ENCODE measurements around the gene GRID2.

GRID2 gene

GRCh38 chr4:93431371-93431770 lies 1127.6 kb downstream of the GRID2 start:
- Histone ChIP-seq H3K9me3 (ENCODE audit: control insufficient read depth, insufficient read depth, low read depth, low read length) (no peaks in the 10 kb centered on the region), H3K27me3 (ENCODE audit: control insufficient read depth, insufficient read depth, low read length) (no peaks in the 10 kb centered on the region), H3K4me3 (ENCODE audit: low read depth, low read length) (no peak overlapping the region), H3K27ac (ENCODE audit: low read depth, low read length) (no peak overlapping the region), H3K4me1 (ENCODE audit: control insufficient read depth, insufficient read depth, low read length) (no peaks in the 10 kb centered on the region), H3K9ac (ENCODE audit: low read length) (no peak overlapping the region), H3K36me3 (ENCODE audit: control insufficient read depth, insufficient read depth, low read length) (no peaks in the 10 kb centered on the region)

- no peaks in the 10 kb centered on the region for H3K4me1 ChIP-seq (ENCODE audit: control insufficient read depth, insufficient read depth, low read length)
- H3K9ac ChIP-seq (ENCODE audit: low read length): no peak overlapping the region
- no peak overlapping the region for H3K27ac ChIP-seq (ENCODE audit: low read depth, low read length)
- H3K27me3 ChIP-seq (ENCODE audit: control insufficient read depth, insufficient read depth, low read length): no peaks in the 10 kb centered on the region
- H3K9me3 ChIP-seq (ENCODE audit: control insufficient read depth, insufficient read depth, low read depth, low read length): no peaks in the 10 kb centered on the region
- H3K4me3 ChIP-seq (ENCODE audit: low read depth, low read length): no peak overlapping the region
- no peaks in the 10 kb centered on the region for H3K36me3 ChIP-seq (ENCODE audit: control insufficient read depth, insufficient read depth, low read length)
Observed at GRCh38 chr4:93433840-93434239, 1130.1 kb downstream of the GRID2 start.

- Histone ChIP-seq H3K4me1 (ENCODE audit: control insufficient read depth, insufficient read depth, low read length) (no peaks in the 10 kb centered on the region), H3K27me3 (ENCODE audit: control insufficient read depth, insufficient read depth, low read length) (no peaks in the 10 kb centered on the region), H3K36me3 (ENCODE audit: control insufficient read depth, insufficient read depth, low read length) (no peaks in the 10 kb centered on the region), H3K4me3 (ENCODE audit: low read depth, low read length) (no peak overlapping the region), H3K27ac (ENCODE audit: low read depth, low read length) (no peak overlapping the region), H3K9ac (ENCODE audit: low read length) (no peak overlapping the region), H3K9me3 (ENCODE audit: control insufficient read depth, insufficient read depth, low read depth, low read length) (no peaks in the 10 kb centered on the region)
Observed at GRCh38 chr4:93436000-93436626, 1132.3 kb downstream of the GRID2 start.

- Histone ChIP-seq H3K9ac (ENCODE audit: low read length) (no peak overlapping the region), H3K27me3 (ENCODE audit: control insufficient read depth, insufficient read depth, low read length) (no peaks in the 10 kb centered on the region), H3K4me1 (ENCODE audit: control insufficient read depth, insufficient read depth, low read length) (no peaks in the 10 kb centered on the region), H3K36me3 (ENCODE audit: control insufficient read depth, insufficient read depth, low read length) (no peaks in the 10 kb centered on the region), H3K9me3 (ENCODE audit: control insufficient read depth, insufficient read depth, low read depth, low read length) (no peaks in the 10 kb centered on the region), H3K27ac (ENCODE audit: low read depth, low read length) (no peak overlapping the region), H3K4me3 (ENCODE audit: low read depth, low read length) (no peak overlapping the region)
Observed at GRCh38 chr4:93437991-93438390, 1134.2 kb downstream of the GRID2 start.

DNA sequence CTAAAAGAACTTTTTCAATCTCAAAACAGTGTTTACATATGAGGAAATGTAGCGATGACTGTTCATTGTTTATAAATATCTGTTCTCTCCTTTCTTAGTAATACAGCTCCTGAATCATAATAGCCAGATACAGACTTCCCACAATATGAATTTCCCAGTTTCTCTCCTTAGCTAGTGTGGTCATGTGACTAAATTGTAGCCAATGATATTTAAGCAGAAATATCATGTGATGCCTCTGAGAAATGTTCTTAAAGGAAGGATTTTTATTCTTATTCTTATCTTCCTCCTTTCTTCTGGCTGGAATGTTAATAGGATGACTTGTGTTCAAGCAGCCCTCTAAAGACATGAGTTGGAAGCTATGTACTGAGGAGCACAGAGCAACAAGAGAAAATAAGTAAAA lies 1141.1 kb downstream of the GRID2 start:
- Histone ChIP-seq H3K4me3 (ENCODE audit: low read depth, low read length) (no peak overlapping the region), H3K9ac (ENCODE audit: low read length) (no peak overlapping the region), H3K4me1 (ENCODE audit: control insufficient read depth, insufficient read depth, low read length) (peaks cover 3% of the 10 kb centered on the region; the same call in 1 of the 2 replicates), H3K27ac (ENCODE audit: low read depth, low read length) (no peak overlapping the region), H3K36me3 (ENCODE audit: control insufficient read depth, insufficient read depth, low read length) (no peaks in the 10 kb centered on the region), H3K27me3 (ENCODE audit: control insufficient read depth, insufficient read depth, low read length) (no peaks in the 10 kb centered on the region), H3K9me3 (ENCODE audit: control insufficient read depth, insufficient read depth, low read depth, low read length) (no peaks in the 10 kb centered on the region)

- no peak overlapping the region for H3K9ac ChIP-seq (ENCODE audit: low read length)
- no peaks in the 10 kb centered on the region for H3K36me3 ChIP-seq (ENCODE audit: control insufficient read depth, insufficient read depth, low read length)
Observed at GRCh38 chr4:93446038-93446437, 1142.3 kb downstream of the GRID2 start.

DNA sequence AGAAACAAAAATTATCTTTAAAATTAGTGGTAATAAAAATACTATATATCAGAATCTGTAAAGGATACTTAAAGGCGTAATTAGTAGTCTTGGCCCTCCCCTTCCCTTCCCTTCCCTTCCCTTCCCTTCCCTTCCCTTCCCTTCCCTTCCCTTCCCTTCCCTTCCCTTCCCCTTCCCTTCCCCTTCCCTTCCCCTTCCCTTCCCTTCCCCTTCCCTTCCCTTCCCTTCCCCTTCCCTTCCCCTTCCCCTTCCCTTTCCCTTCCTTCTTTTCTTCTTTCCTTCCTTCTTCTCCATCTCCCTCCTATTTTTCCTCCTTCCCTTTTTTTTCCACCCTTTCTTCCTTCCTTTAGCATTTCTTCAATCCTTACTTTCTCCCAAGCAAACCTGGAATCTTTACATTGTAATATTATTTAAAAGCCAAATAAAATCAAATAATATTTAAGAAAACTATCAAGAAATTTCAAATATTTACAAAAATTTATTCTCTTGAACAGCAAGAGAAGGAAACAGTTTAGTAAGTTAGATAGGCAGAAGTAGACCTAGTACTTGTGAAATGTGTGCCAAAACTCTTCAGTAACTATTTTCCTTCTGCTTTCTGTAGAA lies 1145.0 kb downstream of the GRID2 start:
- peaks cover 3% of the 10 kb centered on the region; the same call in 1 of the 2 replicates for H3K4me1 ChIP-seq (ENCODE audit: control insufficient read depth, insufficient read depth, low read length)
- no peaks in the 10 kb centered on the region for H3K27me3 ChIP-seq (ENCODE audit: control insufficient read depth, insufficient read depth, low read length)
- H3K9ac ChIP-seq (ENCODE audit: low read length): no peak overlapping the region
- H3K36me3 ChIP-seq (ENCODE audit: control insufficient read depth, insufficient read depth, low read length): no peaks in the 10 kb centered on the region
- H3K27ac ChIP-seq (ENCODE audit: low read depth, low read length): no peak overlapping the region
- H3K4me3 ChIP-seq (ENCODE audit: low read depth, low read length): no peak overlapping the region
- no peaks in the 10 kb centered on the region for H3K9me3 ChIP-seq (ENCODE audit: control insufficient read depth, insufficient read depth, low read depth, low read length)

More at GRCh38 chr4:93446038-93446437, 1142.3 kb downstream of the GRID2 start:
- no peak overlapping the region for H3K4me3 ChIP-seq (ENCODE audit: low read depth, low read length)
- no peak overlapping the region for H3K27ac ChIP-seq (ENCODE audit: low read depth, low read length)
- peaks cover 3% of the 10 kb centered on the region; the same call in 1 of the 2 replicates for H3K4me1 ChIP-seq (ENCODE audit: control insufficient read depth, insufficient read depth, low read length)
- no peaks in the 10 kb centered on the region for H3K9me3 ChIP-seq (ENCODE audit: control insufficient read depth, insufficient read depth, low read depth, low read length)
- no peaks in the 10 kb centered on the region for H3K27me3 ChIP-seq (ENCODE audit: control insufficient read depth, insufficient read depth, low read length)

- Histone ChIP-seq H3K9me3 (ENCODE audit: control insufficient read depth, insufficient read depth, low read depth, low read length) (no peaks in the 10 kb centered on the region), H3K27me3 (ENCODE audit: control insufficient read depth, insufficient read depth, low read length) (no peaks in the 10 kb centered on the region), H3K4me1 (ENCODE audit: control insufficient read depth, insufficient read depth, low read length) (no peaks in the 10 kb centered on the region), H3K36me3 (ENCODE audit: control insufficient read depth, insufficient read depth, low read length) (no peaks in the 10 kb centered on the region; the same call in 1 of the 2 replicates), H3K27ac (ENCODE audit: low read depth, low read length) (no peak overlapping the region), H3K4me3 (ENCODE audit: low read depth, low read length) (no peak overlapping the region), H3K9ac (ENCODE audit: low read length) (no peak overlapping the region)
Observed at GRCh38 chr4:93451954-93452353, 1148.2 kb downstream of the GRID2 start.

- Histone ChIP-seq H3K9me3 (ENCODE audit: control insufficient read depth, insufficient read depth, low read depth, low read length) (no peaks in the 10 kb centered on the region), H3K27me3 (ENCODE audit: control insufficient read depth, insufficient read depth, low read length) (no peaks in the 10 kb centered on the region), H3K27ac (ENCODE audit: low read depth, low read length) (no peak overlapping the region), H3K9ac (ENCODE audit: low read length) (no peak overlapping the region), H3K4me1 (ENCODE audit: control insufficient read depth, insufficient read depth, low read length) (no peaks in the 10 kb centered on the region; the same call in 1 of the 2 replicates), H3K36me3 (ENCODE audit: control insufficient read depth, insufficient read depth, low read length) (no peaks in the 10 kb centered on the region), H3K4me3 (ENCODE audit: low read depth, low read length) (no peak overlapping the region)
Observed at GRCh38 chr4:93461541-93461940, 1157.8 kb downstream of the GRID2 start.

- Histone ChIP-seq H3K4me3 (ENCODE audit: low read depth, low read length) (no peak overlapping the region), H3K9ac (ENCODE audit: low read length) (no peak overlapping the region), H3K27ac (ENCODE audit: low read depth, low read length) (no peak overlapping the region), H3K9me3 (ENCODE audit: control insufficient read depth, insufficient read depth, low read depth, low read length) (no peaks in the 10 kb centered on the region), H3K4me1 (ENCODE audit: control insufficient read depth, insufficient read depth, low read length) (no peaks in the 10 kb centered on the region; the same call in 1 of the 2 replicates), H3K27me3 (ENCODE audit: control insufficient read depth, insufficient read depth, low read length) (no peaks in the 10 kb centered on the region), H3K36me3 (ENCODE audit: control insufficient read depth, insufficient read depth, low read length) (no peaks in the 10 kb centered on the region)
Observed at GRCh38 chr4:93466446-93466845, 1162.7 kb downstream of the GRID2 start.

- Histone ChIP-seq H3K9me3 (ENCODE audit: control insufficient read depth, insufficient read depth, low read depth, low read length) (no peaks in the 10 kb centered on the region), H3K4me1 (ENCODE audit: control insufficient read depth, insufficient read depth, low read length) (peaks cover 4% of the 10 kb centered on the region; the same call in 1 of the 2 replicates), H3K27ac (ENCODE audit: low read depth, low read length) (no peak overlapping the region), H3K27me3 (ENCODE audit: control insufficient read depth, insufficient read depth, low read length) (no peaks in the 10 kb centered on the region), H3K4me3 (ENCODE audit: low read depth, low read length) (no peak overlapping the region), H3K9ac (ENCODE audit: low read length) (no peak overlapping the region), H3K36me3 (ENCODE audit: control insufficient read depth, insufficient read depth, low read length) (no peaks in the 10 kb centered on the region)
Observed at GRCh38 chr4:93467484-93468155, 1163.9 kb downstream of the GRID2 start.
